ENCODE data around the gene GADD45B. TPM values are rescaled to one million over a fixed set of nuclear protein-coding genes. Genes with fewer than 3 reads are reported as not detected.
A peak's percentile ranks its signal among the peaks of the same experiment; 100 is the strongest.

Gene GADD45B
- total RNA-seq, 3 donors from 2014 or later: 136 to 301 (median 172) TPM

DNA sequence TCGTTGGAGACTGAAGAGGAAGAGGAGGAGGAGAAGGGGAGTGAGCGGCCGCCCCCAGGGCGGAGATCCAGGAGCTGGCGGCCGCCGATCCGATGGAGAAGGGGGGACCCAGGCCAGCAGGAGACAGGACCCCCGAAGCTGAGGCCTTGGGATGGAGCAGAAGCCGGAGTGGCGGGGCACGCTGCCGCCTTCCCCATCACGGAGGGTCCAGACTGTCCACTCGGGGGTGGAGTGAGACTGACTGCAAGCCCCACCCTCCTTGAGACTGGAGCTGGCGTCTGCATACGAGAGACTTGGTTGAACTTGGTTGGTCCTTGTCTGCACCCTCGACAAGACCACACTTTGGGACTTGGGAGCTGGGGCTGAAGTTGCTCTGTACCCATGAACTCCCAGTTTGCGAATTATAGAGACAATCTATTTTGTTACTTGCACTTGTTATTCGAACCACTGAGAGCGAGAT is 1.8 kb downstream of the GADD45B start:
- no peak for TF ChIP-seq POLR2A (IDR thresholded peaks at IDR 0.05)
- peak in 1 of 3 donors; percentile 49 for TF ChIP-seq POLR2AphosphoS5 (IDR thresholded peaks at IDR 0.05)
- Histone ChIP-seq H3K4me3 (peak overlapping the region; percentile 71 to 91 (median 79)), H3K4me1 (peaks cover 0 to 11% of the 10 kb centered on the region in 2 donors), H3K27me3 (no peaks in the 10 kb centered on the region), H3K27ac (peak overlapping the region; percentile 93 to 94), H3K9me3 (peaks cover 0 to 6% of the 10 kb centered on the region in 2 donors), H3K36me3 (no peaks in the 10 kb centered on the region)
- no peak for DNase-seq (ENCODE audit: low spot score in 2 of 2)
- intact Hi-C loops (cut with DNase I; ENCODE audit: low total_unique reads): loop anchor here (5.0 kb wide), 1 partner anchor 100 kb away; no protein-coding TSS in a partner anchor

DNA sequence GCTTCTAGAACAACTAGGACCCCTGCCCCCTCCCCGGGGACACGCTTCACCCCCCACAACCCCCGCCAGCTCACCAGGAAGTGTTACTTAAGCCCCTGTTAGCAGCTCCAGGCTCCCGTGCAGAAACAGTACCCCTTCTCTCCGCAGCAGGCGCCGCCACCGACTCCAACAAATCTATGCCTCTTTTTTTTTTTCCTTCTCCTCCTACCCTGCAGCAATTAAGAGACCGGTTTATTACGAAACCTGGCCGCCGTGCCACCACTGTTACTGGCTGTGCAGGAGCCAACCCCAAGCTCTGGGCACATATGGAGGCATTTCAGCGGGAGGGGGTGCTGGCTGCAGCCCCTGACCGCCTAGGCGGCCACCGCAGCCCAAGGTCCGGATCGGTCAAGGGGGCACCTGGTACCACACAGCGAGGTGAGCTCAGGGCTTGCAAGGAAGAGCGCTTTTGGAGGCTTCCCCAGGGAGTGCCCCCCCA is 2.4 kb downstream of the GADD45B start:
- peaks cover 5 to 12% of the 10 kb centered on the region in 2 donors for H3K9me3 ChIP-seq
- DNase-seq (ENCODE audit: low spot score in 2 of 2): peak; percentile 89 to 91
- TF ChIP-seq POLR2AphosphoS5 (IDR thresholded peaks at IDR 0.05) (peak; percentile 57 to 88 (median 80)), POLR2A (IDR thresholded peaks at IDR 0.05) (no peak)
- TF ChIP-seq, protein P1, sequence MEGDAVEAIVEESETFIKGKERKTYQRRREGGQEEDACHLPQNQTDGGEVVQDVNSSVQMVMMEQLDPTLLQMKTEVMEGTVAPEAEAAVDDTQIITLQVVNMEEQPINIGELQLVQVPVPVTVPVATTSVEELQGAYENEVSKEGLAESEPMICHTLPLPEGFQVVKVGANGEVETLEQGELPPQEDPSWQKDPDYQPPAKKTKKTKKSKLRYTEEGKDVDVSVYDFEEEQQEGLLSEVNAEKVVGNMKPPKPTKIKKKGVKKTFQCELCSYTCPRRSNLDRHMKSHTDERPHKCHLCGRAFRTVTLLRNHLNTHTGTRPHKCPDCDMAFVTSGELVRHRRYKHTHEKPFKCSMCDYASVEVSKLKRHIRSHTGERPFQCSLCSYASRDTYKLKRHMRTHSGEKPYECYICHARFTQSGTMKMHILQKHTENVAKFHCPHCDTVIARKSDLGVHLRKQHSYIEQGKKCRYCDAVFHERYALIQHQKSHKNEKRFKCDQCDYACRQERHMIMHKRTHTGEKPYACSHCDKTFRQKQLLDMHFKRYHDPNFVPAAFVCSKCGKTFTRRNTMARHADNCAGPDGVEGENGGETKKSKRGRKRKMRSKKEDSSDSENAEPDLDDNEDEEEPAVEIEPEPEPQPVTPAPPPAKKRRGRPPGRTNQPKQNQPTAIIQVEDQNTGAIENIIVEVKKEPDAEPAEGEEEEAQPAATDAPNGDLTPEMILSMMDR (IDR thresholded peaks at IDR 0.05): peak; percentile 40 to 73 (median 49)
- peaks cover 0 to 11% of the 10 kb centered on the region in 2 donors for H3K4me1 ChIP-seq
- no peaks in the 10 kb centered on the region for H3K36me3 ChIP-seq
- H3K27ac ChIP-seq: peak overlapping the region; percentile 93 to 94
- H3K4me3 ChIP-seq: peak overlapping the region; percentile 71 to 91 (median 79)
- intact Hi-C loops (cut with DNase I; ENCODE audit: low total_unique reads): loop anchor here (5.0 kb wide), 1 partner anchor 99 kb away; no protein-coding TSS in a partner anchor
- no peaks in the 10 kb centered on the region for H3K27me3 ChIP-seq

DNA sequence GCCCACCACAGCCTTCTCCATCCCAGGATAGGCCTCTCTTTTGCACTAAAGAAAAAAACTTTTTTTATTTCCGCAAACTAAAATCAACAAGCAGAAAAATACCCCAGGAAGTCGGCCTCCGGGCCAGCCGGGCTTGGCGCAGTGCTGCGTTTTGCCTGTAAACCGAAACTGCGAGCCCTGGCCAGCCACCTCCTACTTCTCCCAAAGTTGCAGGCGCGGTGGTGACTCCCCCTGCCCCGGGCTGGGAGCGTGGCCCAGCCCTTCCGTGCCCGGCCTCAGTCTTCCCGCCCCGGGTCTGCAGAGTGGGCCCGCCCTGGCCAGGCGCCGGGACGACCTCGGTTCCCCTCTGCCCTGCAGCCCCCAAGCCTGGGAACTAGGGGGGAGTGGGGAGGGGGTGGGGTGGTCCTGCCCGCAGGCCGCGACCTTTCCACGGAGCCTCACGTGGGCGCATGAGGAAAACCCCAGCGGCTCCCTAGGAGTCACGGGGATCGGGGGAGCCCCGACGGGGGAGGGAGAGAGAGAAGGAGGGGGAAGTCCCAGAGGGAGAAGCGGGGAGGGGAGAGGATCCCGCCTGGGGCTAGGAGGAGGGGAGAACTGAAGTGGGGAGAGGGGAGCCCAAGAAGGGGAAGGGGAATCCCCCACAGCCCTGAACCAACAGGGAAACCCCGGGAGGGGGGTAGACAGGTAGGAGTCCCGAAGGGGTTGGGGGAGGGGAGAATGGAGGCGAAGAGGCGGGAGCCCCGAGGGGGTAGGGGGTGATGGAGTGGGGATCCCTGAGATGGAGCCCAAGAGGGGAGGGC is 3.0 kb downstream of the GADD45B start:
- intact Hi-C loops (cut with DNase I; ENCODE audit: low total_unique reads): loop anchor here (5.0 kb wide), 1 partner anchor 98 kb away; no protein-coding TSS in a partner anchor
- no peaks in the 10 kb centered on the region for H3K27me3 ChIP-seq
- H3K27ac ChIP-seq: peak overlapping the region; percentile 93 to 94
- peak; percentile 88 to 90 for DNase-seq (ENCODE audit: low spot score in 2 of 2)
- H3K4me1 ChIP-seq: peaks cover 0 to 11% of the 10 kb centered on the region in 2 donors
- peaks cover 11 to 15% of the 10 kb centered on the region in 2 donors for H3K9me3 ChIP-seq
- TF ChIP-seq, protein P1 (IDR thresholded peaks at IDR 0.05): peak in 1 of 3 donors; percentile 5
- no peak for TF ChIP-seq POLR2A (IDR thresholded peaks at IDR 0.05)
- TF ChIP-seq POLR2AphosphoS5 (IDR thresholded peaks at IDR 0.05): peak in 1 of 3 donors; percentile 10
- no peaks in the 10 kb centered on the region for H3K36me3 ChIP-seq
- peak overlapping the region; percentile 71 to 91 (median 79) for H3K4me3 ChIP-seq

DNA sequence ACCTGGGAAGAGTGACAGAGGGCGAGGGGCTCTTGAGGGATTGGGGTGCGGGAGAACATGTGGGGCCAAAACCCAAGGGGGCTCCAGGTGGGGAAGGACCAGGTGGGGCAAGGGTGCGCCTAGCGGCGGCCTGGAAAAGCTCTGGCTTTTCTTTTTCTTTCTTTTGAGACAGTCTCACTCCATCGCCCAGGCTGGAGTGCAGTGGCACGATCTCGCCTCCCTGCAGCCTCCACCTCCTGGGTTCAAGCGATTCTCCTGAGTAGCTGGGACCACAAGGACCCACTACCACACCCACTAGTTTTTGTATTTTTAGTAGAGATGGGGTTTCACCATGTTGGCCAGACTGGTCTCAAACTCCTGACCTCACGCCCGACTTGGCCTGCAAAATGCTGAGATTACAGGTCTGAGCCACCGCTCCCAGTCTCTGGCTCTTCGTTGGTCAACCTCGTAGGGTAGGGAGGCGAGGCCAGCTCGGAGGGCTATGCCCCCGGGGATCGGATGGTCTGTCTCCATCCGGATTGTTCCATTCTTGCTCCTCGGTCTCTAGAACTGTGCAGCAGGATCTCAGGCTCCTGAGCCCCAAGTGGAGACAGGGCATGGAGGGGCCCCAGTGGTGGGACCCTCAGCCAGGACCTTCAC is 3.7 kb downstream of the GADD45B start:
- peaks cover 11 to 15% of the 10 kb centered on the region in 2 donors for H3K9me3 ChIP-seq
- no peak for DNase-seq (ENCODE audit: low spot score in 2 of 2)
- peak overlapping the region in 2 of 3 donors; percentile 79 to 91 for H3K4me3 ChIP-seq
- peak in 1 of 3 donors; percentile 47 for TF ChIP-seq POLR2AphosphoS5 (IDR thresholded peaks at IDR 0.05)
- TF ChIP-seq, protein P1 (IDR thresholded peaks at IDR 0.05): no peak
- peaks cover 0 to 11% of the 10 kb centered on the region in 2 donors for H3K4me1 ChIP-seq
- intact Hi-C loops (cut with DNase I; ENCODE audit: low total_unique reads): loop anchor here (5.0 kb wide), 1 partner anchor 98 kb away; no protein-coding TSS in a partner anchor
- H3K27me3 ChIP-seq: no peaks in the 10 kb centered on the region
- peak overlapping the region; percentile 93 to 94 for H3K27ac ChIP-seq
- no peaks in the 10 kb centered on the region for H3K36me3 ChIP-seq

DNA sequence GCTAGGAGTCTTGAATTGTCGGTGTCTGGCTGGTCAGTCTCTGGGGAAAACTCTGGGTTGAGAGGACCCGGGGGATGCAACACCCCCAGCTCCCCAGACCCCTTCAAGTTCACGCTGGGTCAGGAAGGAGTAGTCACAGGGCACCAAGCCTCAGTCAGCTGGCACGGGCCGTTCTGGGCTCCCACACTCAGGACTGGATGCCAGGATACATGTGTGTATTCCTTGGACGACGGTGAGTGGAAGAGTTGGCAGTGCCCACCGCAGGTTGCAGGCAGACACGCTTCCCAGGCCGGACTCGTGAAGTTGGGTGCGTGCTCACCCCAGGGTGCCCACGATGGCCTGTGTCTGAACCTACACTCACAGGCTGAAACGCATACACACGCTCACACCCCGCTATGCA is 5.5 kb downstream of the GADD45B start:
- Histone ChIP-seq H3K27me3 (no peaks in the 10 kb centered on the region), H3K4me3 (no peak overlapping the region), H3K4me1 (peaks cover 0 to 5% of the 10 kb centered on the region in 2 donors), H3K27ac (peak overlapping the region in 1 of 2 donors; percentile 38), H3K36me3 (no peaks in the 10 kb centered on the region), H3K9me3 (peaks cover 11 to 15% of the 10 kb centered on the region in 2 donors)
- intact Hi-C loops (cut with DNase I; ENCODE audit: low total_unique reads): no loop called here
- TF ChIP-seq, protein P1 (IDR thresholded peaks at IDR 0.05): no peak
- TF ChIP-seq POLR2AphosphoS5 (IDR thresholded peaks at IDR 0.05): no peak
- TF ChIP-seq POLR2A (IDR thresholded peaks at IDR 0.05): no peak
- DNase-seq (ENCODE audit: low spot score in 2 of 2): no peak

All from breast epithelium (tissue), 4 donors.